Measurements from ENCODE around the gene PDE1C. TPM values are rescaled to one million over a fixed set of nuclear protein-coding genes. Genes with fewer than 3 reads are reported as not detected.

The PDE1C gene
- polyA plus RNA-seq, 4 donors, result 3.3 to 5.0 (median 4.1) TPM

GRCh38 chr7:31953432-31953831 is 116.8 kb downstream of the PDE1C start:
- DNase-seq (ENCODE audit: low read depth in 4 of 4, low spot score in 2 of 4), result no peak

- no peak for DNase-seq (ENCODE audit: low read depth in 4 of 4, low spot score in 2 of 4)
These were observed 120.0 kb downstream of the PDE1C start for GRCh38 chr7:31950091-31950755.

DNA sequence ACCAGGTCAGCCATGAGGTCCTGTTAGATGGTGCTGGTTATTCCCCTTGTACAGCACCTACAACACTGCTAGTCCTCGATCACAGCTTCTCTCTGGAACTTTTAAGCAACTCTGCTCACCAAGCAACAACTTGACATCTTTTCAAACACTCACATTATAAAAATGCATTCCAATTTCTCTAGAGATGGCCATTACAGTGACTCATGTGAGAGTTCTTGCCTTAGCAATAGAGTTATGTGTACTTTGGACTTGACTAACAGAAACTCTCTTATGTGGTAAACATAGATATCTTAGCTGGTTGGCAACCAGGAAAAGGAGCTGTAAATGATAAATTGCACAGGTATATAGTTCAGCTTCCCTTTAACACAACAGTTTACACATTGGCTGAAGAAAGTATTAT is 122.2 kb downstream of the PDE1C start:
- DNase-seq (ENCODE audit: low read depth in 4 of 4, low spot score in 2 of 4), result no peak

GRCh38 chr7:31940167-31940566 is 130.0 kb downstream of the PDE1C start:
- DNase-seq (ENCODE audit: low read depth in 4 of 4, low spot score in 2 of 4), result no peak

DNA sequence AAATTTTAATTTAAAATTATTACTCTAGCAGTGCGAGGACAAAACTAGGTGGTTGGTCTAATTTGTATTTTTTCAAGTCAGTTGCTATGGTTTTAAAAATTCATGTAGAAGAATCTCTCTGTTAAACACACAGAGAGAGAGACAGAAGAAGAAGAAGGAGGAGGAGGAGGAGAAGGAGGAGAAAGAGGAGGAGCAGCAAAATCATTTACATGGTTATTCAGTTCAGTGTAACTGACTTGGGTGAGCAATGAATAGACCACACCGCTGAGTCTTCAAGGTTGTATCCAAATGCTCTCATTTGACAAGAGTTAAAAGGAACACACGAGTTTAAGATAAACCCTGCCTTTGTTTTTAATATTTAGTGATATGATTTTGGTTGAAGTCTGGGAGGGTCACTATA is 131.1 kb downstream of the PDE1C start:
- no peak for DNase-seq (ENCODE audit: low read depth in 4 of 4, low spot score in 2 of 4)

DNA sequence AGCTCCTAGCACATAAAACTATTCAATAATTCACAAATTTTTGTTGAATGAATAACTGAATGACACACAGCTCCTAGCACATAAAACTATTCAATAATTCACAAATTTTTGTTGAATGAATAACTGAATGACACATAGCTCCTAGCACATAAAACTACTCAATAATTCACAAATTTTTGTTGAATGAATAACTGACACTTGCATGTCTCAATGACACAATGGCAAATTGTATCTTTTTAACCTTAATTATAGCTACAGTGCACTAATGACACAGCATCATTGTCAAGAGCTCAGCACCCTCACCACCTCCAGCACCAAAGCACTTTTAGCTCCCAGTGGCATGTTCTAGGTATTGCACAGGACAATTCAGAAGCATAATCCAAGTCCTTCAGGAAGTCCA is 131.6 kb downstream of the PDE1C start:
- no peak for DNase-seq (ENCODE audit: low read depth in 4 of 4, low spot score in 2 of 4)

GRCh38 chr7:31937982-31938381 is 132.2 kb downstream of the PDE1C start:
- DNase-seq (ENCODE audit: low read depth in 4 of 4, low spot score in 2 of 4), result no peak

GRCh38 chr7:31935124-31936054 is 134.8 kb downstream of the PDE1C start:
- no peak for DNase-seq (ENCODE audit: low read depth in 4 of 4, low spot score in 2 of 4)

- no peak for DNase-seq (ENCODE audit: low read depth in 4 of 4, low spot score in 2 of 4)
These were observed 135.7 kb downstream of the PDE1C start for GRCh38 chr7:31934551-31934950.

GRCh38 chr7:31933481-31933880 is 136.7 kb downstream of the PDE1C start:
- DNase-seq (ENCODE audit: low read depth in 4 of 4, low spot score in 2 of 4), result no peak

DNA sequence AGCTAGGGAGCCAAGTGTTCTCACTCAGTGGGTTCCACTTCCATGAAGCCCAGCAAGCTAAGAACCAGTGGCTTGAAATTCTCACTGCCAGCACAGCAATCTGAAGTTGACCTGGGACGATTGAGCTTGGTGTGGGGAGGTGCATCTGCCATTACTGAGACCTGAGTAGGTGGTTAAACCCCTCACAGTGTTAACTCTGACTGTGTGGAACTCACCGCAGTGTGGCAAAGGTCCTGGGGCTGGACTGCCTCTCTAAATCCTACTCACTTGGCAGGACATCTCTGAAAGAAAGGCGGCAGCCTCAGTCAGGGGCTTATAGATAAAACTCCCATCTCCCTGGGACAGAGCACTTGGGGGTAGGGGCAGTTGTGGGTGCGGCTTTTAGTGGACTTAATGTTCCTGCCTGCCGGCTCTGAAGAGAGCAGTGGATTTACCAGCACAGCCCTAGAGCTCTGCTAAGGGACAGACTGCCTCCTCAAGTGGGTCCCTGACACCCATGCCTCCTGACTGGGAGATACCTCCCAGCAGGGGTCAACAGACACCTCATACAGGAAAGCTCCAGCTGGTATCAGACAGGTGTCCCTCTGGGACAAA is 143.1 kb downstream of the PDE1C start:
- no peak for DNase-seq (ENCODE audit: low read depth in 4 of 4, low spot score in 2 of 4)

- no peak for DNase-seq (ENCODE audit: low read depth in 4 of 4, low spot score in 2 of 4)
These were observed 144.3 kb downstream of the PDE1C start for GRCh38 chr7:31925753-31926454.

DNA sequence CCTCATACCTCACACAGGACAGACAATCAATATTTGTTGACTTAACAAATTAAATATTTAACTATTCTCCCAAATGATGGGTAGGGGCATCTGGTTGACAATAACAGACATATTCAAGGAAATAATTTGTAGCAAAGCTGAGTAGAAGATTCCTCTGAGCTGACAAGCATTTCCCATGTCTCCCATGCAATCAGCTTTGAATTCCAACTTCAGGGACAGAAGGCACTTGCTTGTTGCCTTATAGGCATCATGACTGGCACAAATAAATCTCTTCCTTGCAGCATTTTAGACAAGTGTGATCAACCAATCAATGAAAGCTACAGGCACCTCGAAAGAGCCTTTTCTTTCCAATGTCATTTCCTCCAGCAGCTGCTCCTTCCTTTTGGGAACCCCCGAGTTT is 146.0 kb downstream of the PDE1C start:
- DNase-seq (ENCODE audit: low read depth in 4 of 4, low spot score in 2 of 4), result no peak

DNA sequence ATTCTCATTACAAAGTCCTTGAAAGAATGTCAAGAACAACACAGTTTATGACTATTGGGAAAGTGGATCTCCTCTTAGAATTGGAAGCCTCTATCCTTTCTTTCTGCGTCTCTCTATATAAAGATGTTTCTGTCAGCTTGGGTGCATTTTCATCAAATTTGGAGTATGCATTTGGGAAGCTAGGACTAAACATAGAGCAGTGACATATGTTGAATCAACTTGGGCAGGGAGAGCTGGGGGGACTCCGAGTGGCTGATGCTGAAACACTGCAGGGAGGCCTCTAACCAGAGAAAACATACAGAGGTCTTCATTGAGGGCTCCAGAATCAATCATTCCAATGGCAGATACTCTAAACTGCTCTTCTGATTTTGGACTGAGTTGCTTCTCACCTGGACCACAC is 147.4 kb downstream of the PDE1C start:
- no peak for DNase-seq (ENCODE audit: low read depth in 4 of 4, low spot score in 2 of 4)

GRCh38 chr7:31921047-31921446 is 149.2 kb downstream of the PDE1C start:
- DNase-seq (ENCODE audit: low read depth in 4 of 4, low spot score in 2 of 4), result no peak

DNA sequence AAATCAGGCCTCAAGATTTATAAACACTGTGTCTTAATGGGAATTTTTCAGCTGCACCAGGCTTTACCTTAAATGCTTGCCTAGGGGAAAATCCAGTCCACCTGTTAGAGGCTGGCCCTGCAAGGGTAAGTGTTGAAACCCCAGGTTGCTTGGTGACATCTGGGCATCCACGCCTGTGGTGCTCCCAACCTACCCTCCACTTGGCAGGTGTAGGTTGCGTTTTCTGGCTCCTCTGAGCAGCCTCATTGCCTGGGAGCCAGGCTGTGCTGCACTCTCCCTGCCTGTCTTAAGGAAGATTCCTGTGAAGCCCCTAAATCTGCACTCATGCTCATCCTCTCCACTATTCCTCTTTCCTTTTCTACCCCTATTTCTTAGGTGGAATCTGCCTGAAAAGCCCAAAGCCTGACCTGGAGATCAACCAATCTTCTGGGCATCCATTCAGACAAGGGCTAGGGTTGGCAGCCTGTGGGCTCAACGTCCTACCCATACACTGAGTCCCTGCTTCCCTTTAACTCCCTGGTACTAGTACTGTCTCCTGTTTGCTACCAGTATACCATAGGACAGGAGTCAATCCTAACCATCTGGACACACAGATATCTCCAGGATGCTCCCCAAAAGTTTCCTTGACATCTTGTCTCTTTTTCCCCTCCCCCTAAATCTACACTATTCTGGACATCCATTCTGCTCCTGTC is 150.4 kb downstream of the PDE1C start:
- no peak for DNase-seq (ENCODE audit: low read depth in 4 of 4, low spot score in 2 of 4)

DNA sequence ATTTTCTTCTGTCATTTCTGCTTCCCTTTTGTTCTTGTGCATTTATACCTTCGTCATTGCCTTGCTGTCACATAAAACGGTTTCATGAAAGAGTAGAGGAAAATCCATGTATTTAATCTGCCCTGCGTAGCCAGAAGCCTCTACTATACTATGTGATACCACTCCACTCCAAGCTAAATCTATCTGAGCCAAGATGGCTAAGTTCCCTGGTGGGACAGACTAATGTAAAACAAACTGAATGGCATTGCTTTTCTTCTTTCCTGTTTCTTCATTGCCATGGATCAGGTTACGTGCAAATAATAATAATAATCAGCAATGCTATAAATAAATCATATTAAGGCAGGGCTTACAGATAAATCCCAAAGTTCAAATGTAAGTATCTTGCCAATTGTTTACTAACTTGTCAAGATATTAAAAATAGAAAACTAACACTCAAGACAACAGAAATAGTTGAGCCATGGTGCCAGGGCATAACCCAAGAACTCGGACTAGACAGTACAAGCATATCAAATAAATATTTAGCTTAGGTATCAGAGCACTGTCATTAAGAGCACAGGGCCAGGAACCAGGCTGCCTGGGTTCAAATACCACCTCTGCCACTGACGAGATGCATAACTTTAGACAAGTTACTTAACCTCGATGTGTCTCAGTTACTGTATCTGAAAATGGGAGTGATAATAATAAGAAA is 151.4 kb downstream of the PDE1C start:
- no peak for DNase-seq (ENCODE audit: low read depth in 4 of 4, low spot score in 2 of 4)

GRCh38 chr7:31917256-31917655 is 153.0 kb downstream of the PDE1C start:
- DNase-seq (ENCODE audit: low read depth in 4 of 4, low spot score in 2 of 4), result no peak

DNA sequence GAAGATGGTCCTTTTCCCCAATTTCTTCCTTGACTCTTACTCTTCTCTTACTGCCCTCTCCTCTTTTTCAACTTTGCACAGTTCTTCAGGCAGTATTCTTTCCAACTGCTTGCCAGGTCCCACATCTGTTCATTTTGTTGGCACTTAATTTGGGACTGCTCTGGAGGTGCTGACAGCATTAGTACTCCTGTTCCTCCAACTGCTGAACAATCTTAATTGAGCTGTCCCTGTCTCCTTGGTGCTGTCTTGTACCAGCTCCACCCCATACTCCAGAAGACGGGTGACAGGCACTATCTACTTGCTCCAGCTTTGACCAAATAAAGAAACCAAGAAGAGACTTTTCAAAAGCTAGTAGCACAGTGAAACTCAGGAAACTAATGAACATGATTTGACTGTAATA is 160.0 kb downstream of the PDE1C start:
- DNase-seq (ENCODE audit: low read depth in 4 of 4, low spot score in 2 of 4), result no peak

Data from left renal cortex interstitium (tissue), 4 donors.